Measurements from ENCODE around the gene CASZ1.

DNA sequence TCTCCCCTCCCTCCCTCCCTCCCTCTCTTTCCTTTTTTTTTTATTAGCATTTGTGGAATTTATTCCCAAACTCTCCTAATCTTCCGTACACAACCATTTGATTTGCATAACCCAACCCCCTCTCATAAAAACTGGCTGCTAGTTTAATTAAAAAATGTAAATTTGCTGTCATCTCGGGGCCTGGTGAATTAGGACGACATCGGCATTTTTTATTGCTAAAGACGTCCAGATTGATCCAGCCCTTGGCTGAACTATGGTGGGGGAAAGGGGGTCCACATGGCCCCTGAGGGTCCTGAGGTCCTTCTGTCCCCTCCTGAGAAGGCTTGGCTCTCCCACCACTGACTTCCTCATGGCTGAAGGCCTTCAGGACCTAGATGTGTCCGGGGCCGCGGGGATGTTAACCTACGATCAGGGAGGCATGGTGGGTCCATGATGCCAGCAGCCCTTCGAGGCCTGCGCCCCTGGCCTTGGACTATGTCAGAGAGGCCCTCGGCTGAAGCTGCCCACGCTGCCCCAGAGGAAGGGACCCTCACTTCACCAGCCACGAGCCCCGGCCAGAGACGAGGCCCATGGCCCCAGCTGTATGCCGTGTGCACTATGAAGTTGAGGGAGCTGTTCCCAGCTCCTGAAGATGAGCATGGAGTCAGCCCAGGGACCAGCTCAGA is 105.2 kb downstream of the CASZ1 start:
- TF ChIP-seq, protein P1, sequence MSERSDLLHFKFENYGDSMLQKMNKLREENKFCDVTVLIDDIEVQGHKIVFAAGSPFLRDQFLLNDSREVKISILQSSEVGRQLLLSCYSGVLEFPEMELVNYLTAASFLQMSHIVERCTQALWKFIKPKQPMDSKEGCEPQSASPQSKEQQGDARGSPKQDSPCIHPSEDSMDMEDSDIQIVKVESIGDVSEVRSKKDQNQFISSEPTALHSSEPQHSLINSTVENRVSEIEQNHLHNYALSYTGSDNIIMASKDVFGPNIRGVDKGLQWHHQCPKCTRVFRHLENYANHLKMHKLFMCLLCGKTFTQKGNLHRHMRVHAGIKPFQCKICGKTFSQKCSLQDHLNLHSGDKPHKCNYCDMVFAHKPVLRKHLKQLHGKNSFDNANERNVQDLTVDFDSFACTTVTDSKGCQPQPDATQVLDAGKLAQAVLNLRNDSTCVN (CRISPR knock-in tag; IDR thresholded peaks at IDR 0.05) = no peak
- TF ChIP-seq KAT7 (CRISPR knock-in tag; IDR thresholded peaks at IDR 0.05; ENCODE audit: borderline replicate concordance) = no peak
- TF ChIP-seq, protein P2, sequence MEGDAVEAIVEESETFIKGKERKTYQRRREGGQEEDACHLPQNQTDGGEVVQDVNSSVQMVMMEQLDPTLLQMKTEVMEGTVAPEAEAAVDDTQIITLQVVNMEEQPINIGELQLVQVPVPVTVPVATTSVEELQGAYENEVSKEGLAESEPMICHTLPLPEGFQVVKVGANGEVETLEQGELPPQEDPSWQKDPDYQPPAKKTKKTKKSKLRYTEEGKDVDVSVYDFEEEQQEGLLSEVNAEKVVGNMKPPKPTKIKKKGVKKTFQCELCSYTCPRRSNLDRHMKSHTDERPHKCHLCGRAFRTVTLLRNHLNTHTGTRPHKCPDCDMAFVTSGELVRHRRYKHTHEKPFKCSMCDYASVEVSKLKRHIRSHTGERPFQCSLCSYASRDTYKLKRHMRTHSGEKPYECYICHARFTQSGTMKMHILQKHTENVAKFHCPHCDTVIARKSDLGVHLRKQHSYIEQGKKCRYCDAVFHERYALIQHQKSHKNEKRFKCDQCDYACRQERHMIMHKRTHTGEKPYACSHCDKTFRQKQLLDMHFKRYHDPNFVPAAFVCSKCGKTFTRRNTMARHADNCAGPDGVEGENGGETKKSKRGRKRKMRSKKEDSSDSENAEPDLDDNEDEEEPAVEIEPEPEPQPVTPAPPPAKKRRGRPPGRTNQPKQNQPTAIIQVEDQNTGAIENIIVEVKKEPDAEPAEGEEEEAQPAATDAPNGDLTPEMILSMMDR (IDR thresholded peaks at IDR 0.05 in 2 of 3, conservative IDR thresholded peaks at IDR 0.05 in 1 of 3; ENCODE audit: insufficient read depth in 2 of 3, low read depth in 1 of 3, low read length in 3 of 3) = no peak
- TF ChIP-seq, protein P3, sequence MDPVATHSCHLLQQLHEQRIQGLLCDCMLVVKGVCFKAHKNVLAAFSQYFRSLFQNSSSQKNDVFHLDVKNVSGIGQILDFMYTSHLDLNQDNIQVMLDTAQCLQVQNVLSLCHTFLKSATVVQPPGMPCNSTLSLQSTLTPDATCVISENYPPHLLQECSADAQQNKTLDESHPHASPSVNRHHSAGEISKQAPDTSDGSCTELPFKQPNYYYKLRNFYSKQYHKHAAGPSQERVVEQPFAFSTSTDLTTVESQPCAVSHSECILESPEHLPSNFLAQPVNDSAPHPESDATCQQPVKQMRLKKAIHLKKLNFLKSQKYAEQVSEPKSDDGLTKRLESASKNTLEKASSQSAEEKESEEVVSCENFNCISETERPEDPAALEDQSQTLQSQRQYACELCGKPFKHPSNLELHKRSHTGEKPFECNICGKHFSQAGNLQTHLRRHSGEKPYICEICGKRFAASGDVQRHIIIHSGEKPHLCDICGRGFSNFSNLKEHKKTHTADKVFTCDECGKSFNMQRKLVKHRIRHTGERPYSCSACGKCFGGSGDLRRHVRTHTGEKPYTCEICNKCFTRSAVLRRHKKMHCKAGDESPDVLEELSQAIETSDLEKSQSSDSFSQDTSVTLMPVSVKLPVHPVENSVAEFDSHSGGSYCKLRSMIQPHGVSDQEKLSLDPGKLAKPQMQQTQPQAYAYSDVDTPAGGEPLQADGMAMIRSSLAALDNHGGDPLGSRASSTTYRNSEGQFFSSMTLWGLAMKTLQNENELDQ (CRISPR knock-in tag; IDR thresholded peaks at IDR 0.05; ENCODE audit: borderline replicate concordance) = no peak
- TF ChIP-seq, protein P4, sequence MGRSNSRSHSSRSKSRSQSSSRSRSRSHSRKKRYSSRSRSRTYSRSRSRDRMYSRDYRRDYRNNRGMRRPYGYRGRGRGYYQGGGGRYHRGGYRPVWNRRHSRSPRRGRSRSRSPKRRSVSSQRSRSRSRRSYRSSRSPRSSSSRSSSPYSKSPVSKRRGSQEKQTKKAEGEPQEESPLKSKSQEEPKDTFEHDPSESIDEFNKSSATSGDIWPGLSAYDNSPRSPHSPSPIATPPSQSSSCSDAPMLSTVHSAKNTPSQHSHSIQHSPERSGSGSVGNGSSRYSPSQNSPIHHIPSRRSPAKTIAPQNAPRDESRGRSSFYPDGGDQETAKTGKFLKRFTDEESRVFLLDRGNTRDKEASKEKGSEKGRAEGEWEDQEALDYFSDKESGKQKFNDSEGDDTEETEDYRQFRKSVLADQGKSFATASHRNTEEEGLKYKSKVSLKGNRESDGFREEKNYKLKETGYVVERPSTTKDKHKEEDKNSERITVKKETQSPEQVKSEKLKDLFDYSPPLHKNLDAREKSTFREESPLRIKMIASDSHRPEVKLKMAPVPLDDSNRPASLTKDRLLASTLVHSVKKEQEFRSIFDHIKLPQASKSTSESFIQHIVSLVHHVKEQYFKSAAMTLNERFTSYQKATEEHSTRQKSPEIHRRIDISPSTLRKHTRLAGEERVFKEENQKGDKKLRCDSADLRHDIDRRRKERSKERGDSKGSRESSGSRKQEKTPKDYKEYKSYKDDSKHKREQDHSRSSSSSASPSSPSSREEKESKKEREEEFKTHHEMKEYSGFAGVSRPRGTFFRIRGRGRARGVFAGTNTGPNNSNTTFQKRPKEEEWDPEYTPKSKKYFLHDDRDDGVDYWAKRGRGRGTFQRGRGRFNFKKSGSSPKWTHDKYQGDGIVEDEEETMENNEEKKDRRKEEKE (IDR thresholded peaks at IDR 0.05; ENCODE audit: borderline replicate concordance in 1 of 2, control insufficient read depth in 1 of 2, low read depth in 2 of 2, low read length in 1 of 2) = no peak
- no peak for TF ChIP-seq MEF2A (IDR thresholded peaks at IDR 0.05; ENCODE audit: control insufficient read depth, low read depth, low read length)
